Central memory CD4-positive, alpha-beta T cell (primary cell): ENCODE results near the gene PRRG2.
A peak's percentile ranks its signal among the peaks of the same experiment; 100 is the strongest.
"Not testable (repeated sequence)": the region's sequence is repeated elsewhere in the genome, so short reads cannot be mapped to it uniquely, and the experiment has no call there.

ENCODE experiments used
- DNase-seq: peaks from one replicate; pipeline ENCODE4 v3.0.0; 2022

Gene PRRG2

GRCh38 chr19:49614096-49614833, 33.1 kb downstream of the PRRG2 start:
- no peak for DNase-seq

GRCh38 chr19:49615861-49616260, 34.7 kb downstream of the PRRG2 start:
- DNase-seq: no peak

- no peak for DNase-seq
Observed at GRCh38 chr19:49616532-49616931, 35.4 kb downstream of the PRRG2 start.

GRCh38 chr19:49616945-49617344, 35.8 kb downstream of the PRRG2 start:
- no peak for DNase-seq

GRCh38 chr19:49617860-49618259, 36.7 kb downstream of the PRRG2 start:
- not testable (repeated sequence) for DNase-seq

GRCh38 chr19:49624967-49625910, 44.1 kb downstream of the PRRG2 start:
- no peak for DNase-seq

- DNase-seq: no peak
Observed at GRCh38 chr19:49626226-49626625, 45.1 kb downstream of the PRRG2 start.

GRCh38 chr19:49629659-49630058, 48.5 kb downstream of the PRRG2 start:
- DNase-seq: no peak

- DNase-seq: no peak
Observed at GRCh38 chr19:49631014-49631588, 50.0 kb downstream of the PRRG2 start.

GRCh38 chr19:49631610-49632192, 50.6 kb downstream of the PRRG2 start:
- DNase-seq: no peak

- no peak for DNase-seq
Observed at GRCh38 chr19:49632576-49632975, 51.5 kb downstream of the PRRG2 start.

GRCh38 chr19:49633273-49633672, 52.2 kb downstream of the PRRG2 start:
- DNase-seq: not testable (repeated sequence)

GRCh38 chr19:49635530-49636232, 54.6 kb downstream of the PRRG2 start:
- DNase-seq: no peak

- no peak for DNase-seq
Observed at GRCh38 chr19:49636233-49636932, 55.3 kb downstream of the PRRG2 start.

GRCh38 chr19:49637821-49638738, 57.0 kb downstream of the PRRG2 start:
- no peak for DNase-seq

- no peak for DNase-seq
Observed at GRCh38 chr19:49639401-49640112, 58.4 kb downstream of the PRRG2 start.

- DNase-seq: peak; percentile 100
Observed at GRCh38 chr19:49640113-49640898, 59.2 kb downstream of the PRRG2 start, which contains the start of gene RRAS. Gene RRAS (minus strand): TSS chr19:49640143. CDS start chr19:49640098, 45 bp downstream.
